GM12891 (cell line): ENCODE measurements around the gene PBRM1.

Source experiments
- DNase-seq: peaks from one replicate; pipeline ENCODE4 v3.0.0; 2011; ENCODE audit warnings: low spot score; ENCODE audit not compliant: insufficient read length
- FAIRE-seq: peaks from 2 replicates; lab custom pipeline; 2011; peaks lifted over from hg19 to GRCh38; lab: Jason Lieb, UNC
- PAX5 ChIP-seq: IDR thresholded peaks from 2 replicates; pipeline ENCODE4 v1.6.1; 2011; ENCODE audit warnings: low read length, moderate library complexity, mild to moderate bottlenecking; ENCODE audit not compliant: insufficient read depth, severe bottlenecking
- POLR2A ChIP-seq: IDR thresholded peaks from 2 replicates; pipeline ENCODE4 v1.6.1; 2011; ENCODE audit warnings: low read depth, low read length, control low read depth
- POLR2AphosphoS5 ChIP-seq: IDR thresholded peaks from 2 replicates; pipeline ENCODE4 v1.6.1; 2011; ENCODE audit warnings: low read depth, low read length, control low read depth
- POU2F2 ChIP-seq: IDR thresholded peaks from 2 replicates; pipeline ENCODE4 v1.6.1; 2011; ENCODE audit warnings: low read depth, mild to moderate bottlenecking, control low read depth, low read length, moderate library complexity
- SPI1 ChIP-seq: IDR thresholded peaks from 2 replicates; pipeline ENCODE4 v1.6.1; 2011; ENCODE audit warnings: low read depth, low read length, control low read depth
- TAF1 ChIP-seq: IDR thresholded peaks from 2 replicates; pipeline ENCODE4 v1.6.1; 2011; ENCODE audit warnings: low read depth, low read length, control low read depth

PBRM1 gene

GRCh38 chr3:52561028-52561747 is 124.5 kb downstream of the PBRM1 start:
- no peak for FAIRE-seq
- TF ChIP-seq POLR2A, result no peak
- no peak for TF ChIP-seq POLR2AphosphoS5
- no peak for TF ChIP-seq POU2F2
- no peak for TF ChIP-seq PAX5
- TF ChIP-seq SPI1, result no peak
- no peak for TF ChIP-seq TAF1
- no peak for DNase-seq

- FAIRE-seq, result no peak
- DNase-seq, result no peak
- TF ChIP-seq SPI1 (no peak), PAX5 (no peak), POU2F2 (no peak), POLR2AphosphoS5 (no peak), TAF1 (no peak), POLR2A (no peak)
These were observed 127.3 kb downstream of the PBRM1 start for GRCh38 chr3:52558436-52558835.

GRCh38 chr3:52557011-52557960 is 128.4 kb downstream of the PBRM1 start:
- FAIRE-seq, result no peak
- TF ChIP-seq TAF1, result no peak
- no peak for TF ChIP-seq PAX5
- no peak for TF ChIP-seq SPI1
- TF ChIP-seq POU2F2, result no peak
- no peak for TF ChIP-seq POLR2A
- no peak for TF ChIP-seq POLR2AphosphoS5
- DNase-seq, result no peak

GRCh38 chr3:52555056-52555455 is 130.7 kb downstream of the PBRM1 start:
- DNase-seq (no peak), FAIRE-seq (no peak)
- no peak for TF ChIP-seq TAF1
- no peak for TF ChIP-seq POU2F2
- TF ChIP-seq SPI1, result no peak
- TF ChIP-seq POLR2A, result no peak
- TF ChIP-seq PAX5, result no peak
- no peak for TF ChIP-seq POLR2AphosphoS5

GRCh38 chr3:52554026-52554755 is 131.5 kb downstream of the PBRM1 start:
- TF ChIP-seq TAF1 (no peak), POU2F2 (no peak)
- no peak for FAIRE-seq

GRCh38 chr3:52552089-52552488 is 133.6 kb downstream of the PBRM1 start:
- no peak for TF ChIP-seq POLR2A
- no peak for TF ChIP-seq SPI1
- no peak for TF ChIP-seq POLR2AphosphoS5
- no peak for TF ChIP-seq POU2F2
- TF ChIP-seq PAX5, result no peak
- no peak for TF ChIP-seq TAF1
- FAIRE-seq, result no peak
- DNase-seq, result no peak

More at GRCh38 chr3:52554026-52554755, 131.5 kb downstream of the PBRM1 start:
- no peak for DNase-seq

- DNase-seq, result no peak
- no peak for FAIRE-seq
- TF ChIP-seq TAF1, result no peak
- TF ChIP-seq POLR2AphosphoS5, result no peak
- TF ChIP-seq PAX5, result no peak
- TF ChIP-seq POLR2A, result no peak
- no peak for TF ChIP-seq SPI1
- TF ChIP-seq POU2F2, result no peak
These were observed 134.6 kb downstream of the PBRM1 start for GRCh38 chr3:52551118-52551517.

- DNase-seq (no peak), FAIRE-seq (no peak)
- TF ChIP-seq POU2F2 (no peak), POLR2A (no peak), TAF1 (no peak), SPI1 (no peak), POLR2AphosphoS5 (no peak), PAX5 (no peak)
These were observed 138.6 kb downstream of the PBRM1 start for GRCh38 chr3:52547143-52547542.

GRCh38 chr3:52546111-52546901 is 139.4 kb downstream of the PBRM1 start:
- no peak for FAIRE-seq
- TF ChIP-seq PAX5 (no peak), POLR2AphosphoS5 (no peak), TAF1 (no peak), POLR2A (no peak), POU2F2 (no peak), SPI1 (no peak)
- DNase-seq, result no peak
